ENCODE results near the gene SPART. TPM values are rescaled to one million over a fixed set of nuclear protein-coding genes. Genes with fewer than 3 reads are reported as not detected.

Gene SPART
- total RNA-seq, 5 donors from 2014 or later (not counting 1 experiment from before 2014, with no cell fraction given), result 20.2 to 33.3 (median 28.8) TPM

DNA sequence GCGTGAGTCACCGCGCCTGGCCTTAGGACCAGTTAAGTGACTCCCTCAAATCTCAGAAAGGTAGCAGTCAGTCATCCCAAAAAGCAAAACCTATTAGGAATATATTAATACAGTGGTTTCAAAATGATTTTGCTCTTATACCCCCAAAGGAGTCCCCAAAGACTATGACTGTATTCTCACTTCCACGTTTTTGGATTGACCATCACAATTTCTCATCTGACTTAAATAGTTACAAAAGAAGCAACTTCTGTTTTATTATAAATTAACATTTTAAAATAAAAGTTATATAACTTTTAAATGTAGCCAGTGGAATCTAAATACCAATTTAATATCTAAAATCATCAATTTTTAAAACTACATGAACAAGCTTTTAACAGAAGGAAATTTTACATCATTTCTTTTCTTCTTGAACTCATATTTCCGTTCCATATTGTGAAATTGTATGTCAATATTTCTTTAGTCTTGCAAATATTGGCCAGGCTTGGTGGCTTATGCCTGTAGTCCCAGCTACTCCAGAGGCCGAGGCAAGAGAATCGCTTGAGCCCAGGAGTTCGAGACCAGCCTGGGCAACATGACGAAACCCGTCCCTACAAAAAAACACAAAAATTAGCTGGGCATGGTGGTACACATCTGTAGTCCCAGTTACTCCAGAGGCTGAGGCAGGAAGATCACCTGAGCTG is 1.5 kb upstream of the SPART start:
- H3K27me3 Mint-ChIP-seq, result peaks cover 0 to 5% of the 10 kb centered on the region in 2 donors
- H3K27ac ChIP-seq (ENCODE audit: low read length), result no peak overlapping the region
- H3K27ac Mint-ChIP-seq, result no peak overlapping the region
- peaks cover 9 to 11% of the 10 kb centered on the region in 2 experiments for H3K4me1 ChIP-seq (ENCODE audit: control insufficient read depth in 1 of 2, extremely low read depth in 1 of 2, insufficient read depth in 2 of 2, low read length in 2 of 2)
- CTCF ChIA-PET, result interaction anchor here (1.0 to 1.7 kb wide), 6 partner anchors 8 to 391 kb away, joined by 3 to 10 read pairs (median 4); no protein-coding TSS in a partner anchor
- POLR2A ChIA-PET, result no interaction called here
- peaks cover 31 to 36% (median 31%) of the 10 kb centered on the region in 3 donors for H3K4me1 Mint-ChIP-seq
- peaks cover 0 to 11% of the 10 kb centered on the region in 2 experiments for H3K27me3 ChIP-seq (replicated peaks in 1 of 2; ENCODE audit: control insufficient read depth in 2 of 2, extremely low read depth in 1 of 2, insufficient read depth in 2 of 2, low read length in 1 of 2)
- ATAC-seq (replicated peaks in 1 of 4) (no peak), DNase-seq (no peak)
- H3K36me3 ChIP-seq (ENCODE audit: control insufficient read depth in 2 of 2, extremely low read depth in 1 of 2, insufficient read depth in 1 of 2, low read length in 1 of 2), result no peaks in the 10 kb centered on the region
- no peak overlapping the region for H3K4me3 ChIP-seq (ENCODE audit: control insufficient read depth in 1 of 2, extremely low read depth in 1 of 2, low read length in 1 of 2)
- H3K9me3 ChIP-seq, result no peaks in the 10 kb centered on the region
- H3K4me3 Mint-ChIP-seq, result peak overlapping the region in 1 of 3 donors; percentile 85
- WGBS (ENCODE audit: insufficient coverage), result 91% methylated on average over 5 of the region's 10 CpGs
- no peaks in the 10 kb centered on the region for H3K9me3 Mint-ChIP-seq
- no peaks in the 10 kb centered on the region for H3K36me3 Mint-ChIP-seq

DNA sequence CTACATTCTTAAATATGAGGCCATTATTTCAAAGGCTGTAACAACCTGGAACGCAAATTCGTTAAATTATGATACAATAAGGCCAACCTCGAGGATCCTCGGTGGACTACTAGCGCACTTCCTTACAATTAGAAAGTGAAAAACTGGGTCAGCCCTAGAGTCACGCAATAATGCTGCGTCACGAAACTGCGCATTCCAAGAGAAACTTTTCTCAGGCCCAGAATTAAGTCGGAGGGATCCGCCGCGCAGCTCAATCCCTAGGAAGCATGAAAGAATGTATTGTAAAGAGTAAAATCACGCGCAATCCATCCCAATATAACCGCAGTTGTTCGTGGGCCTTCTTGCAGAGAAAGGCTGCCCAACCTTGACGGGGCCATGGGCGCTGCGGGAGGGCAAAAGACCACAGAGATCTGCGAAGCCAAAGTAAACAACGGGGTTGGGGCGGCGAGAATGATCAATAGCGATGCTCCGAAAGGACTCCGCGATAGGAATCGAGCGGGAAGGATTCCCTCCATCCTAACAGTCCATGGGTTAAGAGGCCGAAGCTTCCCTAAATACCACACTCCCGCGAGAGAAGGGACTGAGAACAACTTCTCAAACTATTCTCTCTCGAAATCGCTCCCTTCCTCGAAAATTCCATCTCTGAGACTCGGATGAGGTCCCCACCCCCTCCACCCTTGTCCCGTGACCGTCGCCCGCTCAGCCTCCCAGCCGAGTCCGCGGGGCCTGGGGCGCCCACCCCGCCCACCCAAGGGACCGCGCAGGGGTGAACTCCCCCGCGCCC is 564 bp downstream of the SPART start:
- H3K36me3 ChIP-seq (ENCODE audit: control insufficient read depth in 2 of 2, extremely low read depth in 1 of 2, insufficient read depth in 1 of 2, low read length in 1 of 2), result no peaks in the 10 kb centered on the region
- ChIA-PET POLR2A (no interaction called here), CTCF (interaction anchor here (0.5 to 0.7 kb wide), 2 partner anchors 15 to 501 kb away, joined by 3 read pairs; no protein-coding TSS in a partner anchor)
- DNase-seq (peak in 33 of 35 experiments; percentile 8 to 70 (median 32)), ATAC-seq (replicated peaks in 1 of 4) (peak in 3 of 4 experiments; percentile 15 to 39 (median 23))
- 3% methylated on average over 37 of the region's 50 CpGs for WGBS (ENCODE audit: insufficient coverage)
- Mint-ChIP-seq H3K4me1 (peaks cover 43 to 47% (median 47%) of the 10 kb centered on the region in 3 donors), H3K36me3 (peaks cover 3% of the 10 kb centered on the region), H3K9me3 (no peaks in the 10 kb centered on the region), H3K4me3 (peak overlapping the region; percentile 85 to 93 (median 93)), H3K27me3 (peaks cover 0 to 5% of the 10 kb centered on the region in 2 donors), H3K27ac (peak overlapping the region; percentile 94 to 95)
- H3K9me3 ChIP-seq, result no peaks in the 10 kb centered on the region
- peaks cover 0 to 11% of the 10 kb centered on the region in 2 experiments for H3K27me3 ChIP-seq (replicated peaks in 1 of 2; ENCODE audit: control insufficient read depth in 2 of 2, extremely low read depth in 1 of 2, insufficient read depth in 2 of 2, low read length in 1 of 2)
- peaks cover 9 to 11% of the 10 kb centered on the region in 2 experiments for H3K4me1 ChIP-seq (ENCODE audit: control insufficient read depth in 1 of 2, extremely low read depth in 1 of 2, insufficient read depth in 2 of 2, low read length in 2 of 2)
- peak overlapping the region; percentile 80 to 88 for H3K4me3 ChIP-seq (ENCODE audit: control insufficient read depth in 1 of 2, extremely low read depth in 1 of 2, low read length in 1 of 2)
- peak overlapping the region; percentile 96 for H3K27ac ChIP-seq (ENCODE audit: low read length)

GRCh38 chr13:36344886-36345437 is 1.2 kb downstream of the SPART start:
- Histone ChIP-seq H3K4me1 (ENCODE audit: control insufficient read depth in 1 of 2, extremely low read depth in 1 of 2, insufficient read depth in 2 of 2, low read length in 2 of 2) (peaks cover 9 to 11% of the 10 kb centered on the region in 2 experiments), H3K9me3 (no peaks in the 10 kb centered on the region), H3K27ac (ENCODE audit: low read length) (peak overlapping the region; percentile 96), H3K4me3 (ENCODE audit: control insufficient read depth in 1 of 2, extremely low read depth in 1 of 2, low read length in 1 of 2) (peak overlapping the region; percentile 80 to 88), H3K27me3 (replicated peaks in 1 of 2; ENCODE audit: control insufficient read depth in 2 of 2, extremely low read depth in 1 of 2, insufficient read depth in 2 of 2, low read length in 1 of 2) (peaks cover 0 to 11% of the 10 kb centered on the region in 2 experiments), H3K36me3 (ENCODE audit: control insufficient read depth in 2 of 2, extremely low read depth in 1 of 2, insufficient read depth in 1 of 2, low read length in 1 of 2) (no peaks in the 10 kb centered on the region)
- no peaks in the 10 kb centered on the region for H3K9me3 Mint-ChIP-seq
- 19% methylated on average over 6 of the region's 14 CpGs for WGBS (ENCODE audit: insufficient coverage)
- H3K27ac Mint-ChIP-seq, result peak overlapping the region; percentile 94 to 95
- H3K27me3 Mint-ChIP-seq, result peaks cover 0 to 3% of the 10 kb centered on the region in 2 donors
- ChIA-PET CTCF (no interaction called here), POLR2A (no interaction called here)
- DNase-seq (peak in 22 of 35 experiments; percentile 1 to 53 (median 6)), ATAC-seq (replicated peaks in 1 of 4) (peak in 2 of 4 experiments; percentile 9 to 15)
- H3K4me3 Mint-ChIP-seq, result peak overlapping the region; percentile 85 to 93 (median 93)
- peaks cover 45 to 49% (median 47%) of the 10 kb centered on the region in 3 donors for H3K4me1 Mint-ChIP-seq
- peaks cover 3% of the 10 kb centered on the region for H3K36me3 Mint-ChIP-seq

DNA sequence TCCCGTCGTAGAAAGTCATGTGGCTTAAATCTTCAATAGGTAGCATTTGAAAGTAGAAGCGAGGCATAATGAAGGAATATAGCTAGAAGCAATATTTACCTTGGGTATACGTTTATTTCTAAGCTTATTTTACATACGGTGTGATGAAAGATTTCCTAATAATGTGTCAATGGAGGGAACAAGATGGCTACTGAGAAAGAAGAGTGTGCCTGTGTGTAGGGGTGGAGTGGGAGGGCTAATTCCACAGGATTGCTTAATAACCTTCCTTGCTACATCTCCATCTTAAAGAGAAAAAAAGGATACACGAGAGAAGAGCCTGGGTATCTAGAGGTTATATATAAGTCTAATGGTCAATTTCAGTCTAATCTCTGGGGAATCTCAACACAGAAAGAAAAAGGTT is 2.0 kb downstream of the SPART start:
- WGBS (ENCODE audit: insufficient coverage), result 93% methylated on average over 2 of the region's 6 CpGs
- DNase-seq (no peak), ATAC-seq (replicated peaks in 1 of 4) (no peak)
- ChIA-PET CTCF (interaction anchor here (0.7 to 1.3 kb wide), 3 partner anchors 15 to 656 kb away, joined by 3 read pairs; no protein-coding TSS in a partner anchor), POLR2A (interaction anchor here in 1 of 2 donors (0.7 kb wide), 1 partner anchor 7 kb away, joined by 4 read pairs; no protein-coding TSS in a partner anchor)
- peaks cover 9 to 11% of the 10 kb centered on the region in 2 experiments for H3K4me1 ChIP-seq (ENCODE audit: control insufficient read depth in 1 of 2, extremely low read depth in 1 of 2, insufficient read depth in 2 of 2, low read length in 2 of 2)
- peaks cover 0 to 3% of the 10 kb centered on the region in 2 donors for H3K27me3 Mint-ChIP-seq
- H3K4me1 Mint-ChIP-seq, result peaks cover 47 to 54% (median 52%) of the 10 kb centered on the region in 3 donors
- peak overlapping the region in 1 of 2 donors; percentile 32 for H3K27ac Mint-ChIP-seq
- H3K4me3 Mint-ChIP-seq, result peak overlapping the region; percentile 38 to 93 (median 45)
- no peaks in the 10 kb centered on the region for H3K9me3 Mint-ChIP-seq
- H3K27me3 ChIP-seq (replicated peaks in 1 of 2; ENCODE audit: control insufficient read depth in 2 of 2, extremely low read depth in 1 of 2, insufficient read depth in 2 of 2, low read length in 1 of 2), result peaks cover 0 to 11% of the 10 kb centered on the region in 2 experiments
- H3K27ac ChIP-seq (ENCODE audit: low read length), result no peak overlapping the region
- H3K36me3 ChIP-seq (ENCODE audit: control insufficient read depth in 2 of 2, extremely low read depth in 1 of 2, insufficient read depth in 1 of 2, low read length in 1 of 2), result no peaks in the 10 kb centered on the region
- H3K4me3 ChIP-seq (ENCODE audit: control insufficient read depth in 1 of 2, extremely low read depth in 1 of 2, low read length in 1 of 2), result no peak overlapping the region
- peaks cover 3% of the 10 kb centered on the region for H3K36me3 Mint-ChIP-seq
- H3K9me3 ChIP-seq, result no peaks in the 10 kb centered on the region

- Mint-ChIP-seq H3K36me3 (peaks cover 3% of the 10 kb centered on the region), H3K9me3 (no peaks in the 10 kb centered on the region), H3K4me1 (peaks cover 51 to 58% (median 56%) of the 10 kb centered on the region in 3 donors), H3K27me3 (peaks cover 0 to 3% of the 10 kb centered on the region in 2 donors), H3K27ac (no peak overlapping the region), H3K4me3 (peak overlapping the region; percentile 38 to 93 (median 45))
- POLR2A ChIA-PET, result interaction anchor here in 1 of 2 donors (0.7 kb wide), 1 partner anchor 8 kb away, joined by 4 read pairs; no protein-coding TSS in a partner anchor
- DNase-seq (no peak), ATAC-seq (replicated peaks in 1 of 4) (no peak)
- WGBS (ENCODE audit: insufficient coverage), result 82% methylated on average over 3 of the region's 3 CpGs
- Histone ChIP-seq H3K4me3 (ENCODE audit: control insufficient read depth in 1 of 2, extremely low read depth in 1 of 2, low read length in 1 of 2) (no peak overlapping the region), H3K9me3 (no peaks in the 10 kb centered on the region), H3K36me3 (ENCODE audit: control insufficient read depth in 2 of 2, extremely low read depth in 1 of 2, insufficient read depth in 1 of 2, low read length in 1 of 2) (no peaks in the 10 kb centered on the region), H3K27me3 (replicated peaks in 1 of 2; ENCODE audit: control insufficient read depth in 2 of 2, extremely low read depth in 1 of 2, insufficient read depth in 2 of 2, low read length in 1 of 2) (peaks cover 0 to 11% of the 10 kb centered on the region in 2 experiments), H3K4me1 (ENCODE audit: control insufficient read depth in 1 of 2, extremely low read depth in 1 of 2, insufficient read depth in 2 of 2, low read length in 2 of 2) (peaks cover 9 to 11% of the 10 kb centered on the region in 2 experiments), H3K27ac (ENCODE audit: low read length) (no peak overlapping the region)
- CTCF ChIA-PET, result interaction anchor here (0.7 to 1.3 kb wide), 4 partner anchors 15 to 656 kb away, joined by 3 to 6 read pairs (median 3); no protein-coding TSS in a partner anchor
Measured at GRCh38 chr13:36343766-36344165, 2.4 kb downstream of the SPART start.
